ENCODE data around the gene NT5DC4.

DNA sequence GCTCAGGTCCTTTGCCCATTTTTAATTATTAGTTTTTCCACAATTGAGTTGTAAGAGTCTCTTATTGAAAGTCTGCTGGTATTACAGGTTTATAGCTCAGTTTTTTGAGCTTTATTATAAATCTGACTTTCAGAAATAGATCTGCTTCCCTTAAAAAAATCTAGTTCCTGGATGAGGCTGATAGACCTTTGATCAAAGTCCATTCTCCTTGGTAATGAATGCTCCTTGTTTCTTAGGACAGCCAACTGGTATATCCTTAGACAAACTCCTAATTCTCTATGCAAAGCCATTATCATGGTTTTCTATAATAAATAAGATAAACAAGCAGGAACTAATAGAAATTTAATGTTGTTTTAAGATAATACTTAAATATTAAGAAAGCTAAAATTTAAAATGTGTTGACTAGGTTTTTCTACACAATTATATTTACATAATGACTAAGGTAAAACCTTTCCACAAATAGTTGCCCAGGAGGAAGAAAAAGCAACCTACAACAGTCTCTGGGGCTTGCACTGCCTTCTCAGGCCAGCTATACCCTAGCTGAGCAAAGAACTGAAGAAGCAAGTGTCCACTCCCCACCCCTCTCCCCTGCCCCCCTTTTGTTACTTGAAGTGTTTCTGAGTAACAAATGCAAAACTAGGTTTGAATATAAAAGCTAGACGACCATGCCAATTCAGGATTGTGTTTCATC is 16.9 kb downstream of the NT5DC4 start:
- TF ChIP-seq, protein P1, sequence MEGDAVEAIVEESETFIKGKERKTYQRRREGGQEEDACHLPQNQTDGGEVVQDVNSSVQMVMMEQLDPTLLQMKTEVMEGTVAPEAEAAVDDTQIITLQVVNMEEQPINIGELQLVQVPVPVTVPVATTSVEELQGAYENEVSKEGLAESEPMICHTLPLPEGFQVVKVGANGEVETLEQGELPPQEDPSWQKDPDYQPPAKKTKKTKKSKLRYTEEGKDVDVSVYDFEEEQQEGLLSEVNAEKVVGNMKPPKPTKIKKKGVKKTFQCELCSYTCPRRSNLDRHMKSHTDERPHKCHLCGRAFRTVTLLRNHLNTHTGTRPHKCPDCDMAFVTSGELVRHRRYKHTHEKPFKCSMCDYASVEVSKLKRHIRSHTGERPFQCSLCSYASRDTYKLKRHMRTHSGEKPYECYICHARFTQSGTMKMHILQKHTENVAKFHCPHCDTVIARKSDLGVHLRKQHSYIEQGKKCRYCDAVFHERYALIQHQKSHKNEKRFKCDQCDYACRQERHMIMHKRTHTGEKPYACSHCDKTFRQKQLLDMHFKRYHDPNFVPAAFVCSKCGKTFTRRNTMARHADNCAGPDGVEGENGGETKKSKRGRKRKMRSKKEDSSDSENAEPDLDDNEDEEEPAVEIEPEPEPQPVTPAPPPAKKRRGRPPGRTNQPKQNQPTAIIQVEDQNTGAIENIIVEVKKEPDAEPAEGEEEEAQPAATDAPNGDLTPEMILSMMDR (IDR thresholded peaks at IDR 0.05) = no peak
- TF ChIP-seq POLR2AphosphoS5 (IDR thresholded peaks at IDR 0.05) = no peak
